ENCODE data around the gene ACMSD. TPM values are rescaled to one million over a fixed set of nuclear protein-coding genes. Genes with fewer than 3 reads are reported as not detected.

The ACMSD gene
- total RNA-seq, 1 donor from 2014 or later: not detected

- H3K4me1 ChIP-seq: no peaks in the 10 kb centered on the region
- TF ChIP-seq CTCF (IDR thresholded peaks at IDR 0.05): no peak
- H3K9me3 ChIP-seq: no peaks in the 10 kb centered on the region
- H3K27ac ChIP-seq: no peak overlapping the region
- intact Hi-C loops (cut with DNase I): no loop called here
- H3K27me3 ChIP-seq: no peaks in the 10 kb centered on the region
- H3K4me3 ChIP-seq: no peak overlapping the region
- no peaks in the 10 kb centered on the region for H3K36me3 ChIP-seq
- DNase-seq: no peak
- ATAC-seq: no peak
These were observed 36.9 kb downstream of the ACMSD start for GRCh38 chr2:134875309-134875708.

GRCh38 chr2:134882773-134883172 is 44.4 kb downstream of the ACMSD start:
- Histone ChIP-seq H3K4me3 (no peak overlapping the region), H3K27ac (no peak overlapping the region), H3K36me3 (no peaks in the 10 kb centered on the region), H3K9me3 (no peaks in the 10 kb centered on the region), H3K27me3 (no peaks in the 10 kb centered on the region), H3K4me1 (no peaks in the 10 kb centered on the region)
- ATAC-seq (no peak), DNase-seq (no peak)
- intact Hi-C loops (cut with DNase I): no loop called here
- TF ChIP-seq CTCF (IDR thresholded peaks at IDR 0.05): no peak

GRCh38 chr2:134883552-134884293 is 45.3 kb downstream of the ACMSD start:
- H3K4me1 ChIP-seq: no peaks in the 10 kb centered on the region
- no peak overlapping the region for H3K27ac ChIP-seq
- H3K36me3 ChIP-seq: no peaks in the 10 kb centered on the region
- TF ChIP-seq CTCF (IDR thresholded peaks at IDR 0.05): no peak
- DNase-seq: no peak
- no peaks in the 10 kb centered on the region for H3K9me3 ChIP-seq
- no peaks in the 10 kb centered on the region for H3K27me3 ChIP-seq
- no peak for ATAC-seq
- no peak overlapping the region for H3K4me3 ChIP-seq
- intact Hi-C loops (cut with DNase I): no loop called here

GRCh38 chr2:134884435-134884834 is 46.0 kb downstream of the ACMSD start:
- ATAC-seq (no peak), DNase-seq (no peak)
- Histone ChIP-seq H3K9me3 (no peaks in the 10 kb centered on the region), H3K27ac (no peak overlapping the region), H3K4me1 (no peaks in the 10 kb centered on the region), H3K27me3 (no peaks in the 10 kb centered on the region), H3K4me3 (no peak overlapping the region), H3K36me3 (no peaks in the 10 kb centered on the region)
- no peak for TF ChIP-seq CTCF (IDR thresholded peaks at IDR 0.05)
- intact Hi-C loops (cut with DNase I): no loop called here

- Histone ChIP-seq H3K4me1 (no peaks in the 10 kb centered on the region), H3K9me3 (no peaks in the 10 kb centered on the region), H3K27ac (no peak overlapping the region), H3K4me3 (no peak overlapping the region), H3K27me3 (no peaks in the 10 kb centered on the region), H3K36me3 (no peaks in the 10 kb centered on the region)
- no peak for ATAC-seq
- intact Hi-C loops (cut with DNase I): no loop called here
- DNase-seq: no peak
- TF ChIP-seq CTCF (IDR thresholded peaks at IDR 0.05): no peak
These were observed 54.0 kb downstream of the ACMSD start for GRCh38 chr2:134892282-134893035.
